Measurements from ENCODE around the gene KCNJ2.

The KCNJ2 gene

GRCh38 chr17:70206361-70207010 is 37.2 kb downstream of the KCNJ2 start:
- DNase-seq = no peak

GRCh38 chr17:70207184-70207583 is 37.9 kb downstream of the KCNJ2 start:
- no peak for DNase-seq

GRCh38 chr17:70208080-70208794 is 38.9 kb downstream of the KCNJ2 start:
- DNase-seq = no peak

GRCh38 chr17:70208825-70209555 is 39.7 kb downstream of the KCNJ2 start:
- DNase-seq = no peak

- DNase-seq = no peak
Measured at GRCh38 chr17:70215656-70216055, 46.3 kb downstream of the KCNJ2 start.

- DNase-seq = no peak
Measured at GRCh38 chr17:70217571-70217970, 48.2 kb downstream of the KCNJ2 start.

- DNase-seq = no peak
Measured at GRCh38 chr17:70225276-70225675, 55.9 kb downstream of the KCNJ2 start.
